PC-3 (cell line): ENCODE results near the gene FGF12. TPM values are rescaled to one million over a fixed set of nuclear protein-coding genes. Genes with fewer than 3 reads are reported as not detected.

Source experiments
- ATAC-seq: fragments of 200-7000 bp; cut with Tn5 transposase; 2 replicates; pipeline ENCODE4 v1.9.1; 2020; ENCODE audit warnings: mild to moderate bottlenecking, moderate library complexity
- BruUV-seq: library from RNA; stranded (reverse); fragments of 400-500 nt; replicated peaks from 2 replicates; lab custom pipeline; 2021; lab: Mats Ljungman, UMichigan
- CTCF ChIA-PET: fragments of 300-600 bp; sonication (Branson Sonifier 250); formaldehyde crosslinking; loops from one replicate; lab custom pipeline; 2022; ENCODE audit warnings: antibody characterized with exemption; lab: Charles Lee
- POLR2A ChIA-PET: fragments of 300-600 bp; sonication (Branson Sonifier 250); formaldehyde crosslinking; loops from one replicate; lab custom pipeline; 2022; ENCODE audit warnings: antibody characterized with exemption; ENCODE audit not compliant: unreplicated experiment; lab: Charles Lee
- DNase-seq: peaks from one replicate; pipeline ENCODE4 v3.0.0-alpha.2; 2015
- H2AFZ ChIP-seq: fragments of 300-600 bp; sonication (generic); 2 replicates; pipeline ENCODE4 v1.6.0; 2016; ENCODE audit warnings: antibody characterized with exemption, low read length
- H3F3A ChIP-seq: fragments of 300-600 bp; sonication (generic); one replicate; pipeline ENCODE4 v1.6.0; 2017; ENCODE audit warnings: antibody characterized with exemption, low read length, control low read depth, mild to moderate bottlenecking; ENCODE audit not compliant: unreplicated experiment
- H3K27ac ChIP-seq: fragments of 300-600 bp; sonication (generic); 2 replicates; pipeline ENCODE4 v1.5.1; 2016; ENCODE audit warnings: mild to moderate bottlenecking, low read length
- H3K27me3 ChIP-seq: fragments of 300-600 bp; sonication (generic); 2 replicates; pipeline ENCODE4 v1.6.1; 2016; ENCODE audit warnings: low read length, mixed read lengths
- H3K36me3 ChIP-seq: fragments of 300-600 bp; sonication (generic); 2 replicates; pipeline ENCODE4 v1.6.1; 2016; ENCODE audit warnings: low read depth, mixed run types, low read length, mixed read lengths
- H3K4me1 ChIP-seq: fragments of 300-600 bp; sonication (generic); 2 replicates; pipeline ENCODE4 v1.5.1; 2016; ENCODE audit warnings: low read length; ENCODE audit not compliant: insufficient read depth
- H3K4me2 ChIP-seq: fragments of 300-600 bp; sonication (generic); 2 replicates; pipeline ENCODE4 v1.6.0; 2016; ENCODE audit warnings: low read length
- H3K4me3 ChIP-seq: fragments of 300-600 bp; sonication (generic); 2 replicates; pipeline ENCODE4 v1.5.1; 2016; ENCODE audit warnings: mild to moderate bottlenecking, low read length, mixed read lengths
- H3K79me2 ChIP-seq: fragments of 300-600 bp; sonication (generic); 2 replicates; pipeline ENCODE4 v1.6.1; 2017; ENCODE audit warnings: low read length, mixed read lengths
- H3K9ac ChIP-seq: fragments of 300-600 bp; sonication (generic); 2 replicates; pipeline ENCODE4 v1.6.0; 2016; ENCODE audit warnings: mild to moderate bottlenecking, low read length
- H3K9me2 ChIP-seq: fragments of 300-600 bp; sonication (generic); replicated peaks from 2 replicates; pipeline ENCODE4 v1.6.1; 2016; ENCODE audit warnings: mixed run types, low read length, mixed read lengths
- H3K9me3 ChIP-seq: fragments of 300-600 bp; sonication (generic); 2 replicates; pipeline ENCODE4 v1.6.1; 2016; ENCODE audit warnings: low read length, mixed read lengths
- H4K20me1 ChIP-seq: fragments of 300-600 bp; sonication (generic); 2 replicates; pipeline ENCODE4 v1.6.1; 2016; ENCODE audit warnings: low read length, mixed read lengths
- EZH2 ChIP-seq: fragments of 300-600 bp; sonication (generic); IDR thresholded peaks from one replicate; pipeline ENCODE4 v1.6.1; 2017; ENCODE audit warnings: antibody characterized with exemption, mild to moderate bottlenecking, low read length; ENCODE audit not compliant: unreplicated experiment
- EZH2phosphoT487 ChIP-seq: fragments of 300-600 bp; sonication (generic); IDR thresholded peaks from 2 replicates; pipeline ENCODE4 v1.6.1; 2018; ENCODE audit warnings: mild to moderate bottlenecking, antibody characterized with exemption, low read length, borderline replicate concordance
- intact Hi-C: fragments of 100-400 bp; cut with micrococcal nuclease; formaldehyde crosslinking; loops from 2 replicates; pipeline ENCODE4 v1.9.0; 2023
- total RNA-seq: library from RNA; depleted of rRNA; stranded (reverse); fragments of >200 nt; gene quantifications from 2 replicates; pipeline ENCODE4 v1.2.3, GENCODE V29; 2014
- TF ChIP-seq, protein P1 (sequence below): fragments of 300-600 bp; sonication (generic); conservative IDR thresholded peaks from 2 replicates; pipeline ENCODE4 v1.5.1; 2017; ENCODE audit warnings: antibody characterized with exemption, low read depth, mild to moderate bottlenecking, low read length

FGF12 gene
- total RNA-seq, 1 experiment from 2014 or later: not detected

DNA sequence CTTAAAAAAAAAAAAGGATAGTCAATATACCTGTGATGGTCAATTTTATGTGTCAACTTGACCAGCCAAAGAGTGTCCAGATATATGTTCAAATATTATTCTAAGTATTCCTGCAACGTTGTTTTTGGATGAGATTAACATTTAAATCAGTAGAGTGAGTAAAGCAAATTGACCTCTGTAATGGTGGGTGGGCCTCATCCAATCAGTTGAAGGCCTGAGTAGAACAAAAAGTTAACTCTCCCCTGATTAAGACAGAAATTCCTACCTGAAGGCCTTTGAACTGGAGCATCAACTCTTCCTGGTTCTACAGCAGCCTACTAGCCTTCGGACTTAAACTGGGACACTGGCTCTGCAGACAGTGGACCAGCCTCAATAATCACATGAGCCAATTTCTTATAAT is 154.1 kb downstream of the FGF12 start:
- ATAC-seq: no peak
- no peaks in the 10 kb centered on the region for H4K20me1 ChIP-seq
- H3K4me1 ChIP-seq: 0 out of 2 replicates have a peak, but pooled peaks cover 4% of the 10 kb centered on the region
- H3K9ac ChIP-seq: no peak overlapping the region
- H3K27me3 ChIP-seq: peaks cover 24% of the 10 kb centered on the region
- ChIA-PET POLR2A (no interaction called here), CTCF (no interaction called here)
- no peak overlapping the region for H3K4me3 ChIP-seq
- H2AFZ ChIP-seq: no peak overlapping the region
- DNase-seq: no peak
- no TSS peak for BruUV-seq
- no peaks in the 10 kb centered on the region for H3K79me2 ChIP-seq
- H3K36me3 ChIP-seq: no peaks in the 10 kb centered on the region
- TF ChIP-seq, protein P1, sequence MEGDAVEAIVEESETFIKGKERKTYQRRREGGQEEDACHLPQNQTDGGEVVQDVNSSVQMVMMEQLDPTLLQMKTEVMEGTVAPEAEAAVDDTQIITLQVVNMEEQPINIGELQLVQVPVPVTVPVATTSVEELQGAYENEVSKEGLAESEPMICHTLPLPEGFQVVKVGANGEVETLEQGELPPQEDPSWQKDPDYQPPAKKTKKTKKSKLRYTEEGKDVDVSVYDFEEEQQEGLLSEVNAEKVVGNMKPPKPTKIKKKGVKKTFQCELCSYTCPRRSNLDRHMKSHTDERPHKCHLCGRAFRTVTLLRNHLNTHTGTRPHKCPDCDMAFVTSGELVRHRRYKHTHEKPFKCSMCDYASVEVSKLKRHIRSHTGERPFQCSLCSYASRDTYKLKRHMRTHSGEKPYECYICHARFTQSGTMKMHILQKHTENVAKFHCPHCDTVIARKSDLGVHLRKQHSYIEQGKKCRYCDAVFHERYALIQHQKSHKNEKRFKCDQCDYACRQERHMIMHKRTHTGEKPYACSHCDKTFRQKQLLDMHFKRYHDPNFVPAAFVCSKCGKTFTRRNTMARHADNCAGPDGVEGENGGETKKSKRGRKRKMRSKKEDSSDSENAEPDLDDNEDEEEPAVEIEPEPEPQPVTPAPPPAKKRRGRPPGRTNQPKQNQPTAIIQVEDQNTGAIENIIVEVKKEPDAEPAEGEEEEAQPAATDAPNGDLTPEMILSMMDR: no peak
- TF ChIP-seq EZH2 (no peak), EZH2phosphoT487 (no peak)
- intact Hi-C loops: no loop called here
- no peaks in the 10 kb centered on the region for H3K9me2 ChIP-seq
- no peaks in the 10 kb centered on the region for H3F3A ChIP-seq
- no peak overlapping the region for H3K4me2 ChIP-seq
- H3K27ac ChIP-seq: no peak overlapping the region
- no peaks in the 10 kb centered on the region for H3K9me3 ChIP-seq

DNA sequence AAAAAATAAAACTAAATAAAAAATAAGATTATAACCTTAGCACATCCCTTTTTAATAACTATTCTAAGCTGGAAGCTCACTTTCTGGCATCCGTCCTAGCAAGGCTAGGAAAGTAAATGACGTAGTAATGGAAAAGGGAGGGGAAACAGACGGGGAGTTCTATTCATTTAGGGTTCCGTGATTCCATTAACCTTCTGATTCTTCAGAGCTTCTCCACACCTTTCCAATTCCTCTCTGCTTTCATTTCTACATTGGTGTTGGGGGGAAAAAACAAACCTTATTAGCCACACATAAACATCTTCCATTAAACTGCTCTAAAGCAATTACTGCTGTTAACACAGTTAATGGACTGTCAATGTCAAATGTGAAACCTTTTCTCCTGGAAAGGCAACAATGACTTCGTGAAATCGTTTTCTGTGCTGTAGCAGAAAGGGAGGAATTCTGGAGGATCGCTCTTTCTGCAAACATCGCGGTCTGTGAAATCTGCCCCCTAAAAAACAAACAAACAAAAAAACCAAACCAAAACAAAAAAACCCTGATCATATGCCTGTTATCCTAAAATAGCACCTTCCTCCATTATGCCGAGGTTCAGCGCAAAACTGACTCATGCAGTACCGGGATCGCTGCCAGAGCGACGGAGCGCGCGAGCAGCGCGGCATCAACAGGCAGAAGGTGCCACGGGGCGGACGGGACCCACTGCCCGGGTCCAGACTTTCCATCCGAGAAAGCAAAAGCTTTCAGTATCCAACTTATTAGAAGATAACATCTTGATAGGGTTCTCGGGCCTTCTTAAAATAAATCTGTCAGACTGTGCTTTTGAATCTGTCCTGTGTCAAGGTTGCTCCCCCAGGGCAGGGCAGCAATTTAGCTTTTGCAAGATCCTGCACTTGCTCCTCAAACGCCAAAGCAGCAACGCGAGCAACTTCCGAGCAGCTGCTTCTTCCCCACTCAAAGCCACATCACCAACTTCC is 156.2 kb downstream of the FGF12 start:
- CTCF ChIA-PET: interaction anchor here (0.6 to 0.8 kb wide), 2 partner anchors 201 to 251 kb away, joined by 4 to 8 read pairs; no protein-coding TSS in a partner anchor

More for the DNA sequence above, 156.2 kb downstream of the FGF12 start:
- 0 out of 2 replicates have a peak, but pooled peaks cover 4% of the 10 kb centered on the region for H3K4me1 ChIP-seq
- POLR2A ChIA-PET: no interaction called here
- H3K9ac ChIP-seq: no peak overlapping the region
- peak; percentile 70 for DNase-seq
- H3K79me2 ChIP-seq: no peaks in the 10 kb centered on the region
- H3K9me3 ChIP-seq: no peaks in the 10 kb centered on the region
- intact Hi-C loops: no loop called here
- TF ChIP-seq EZH2phosphoT487 (no peak), EZH2 (no peak)
- TF ChIP-seq, protein P1: no peak
- peaks cover 22% of the 10 kb centered on the region for H3K27me3 ChIP-seq
- H3K36me3 ChIP-seq: no peaks in the 10 kb centered on the region
- ATAC-seq: peak; percentile 70
- peak overlapping the region; percentile 95 for H3K4me2 ChIP-seq
- H3K27ac ChIP-seq: no peak overlapping the region
- peak overlapping the region; percentile 70 for H2AFZ ChIP-seq
- H3K4me3 ChIP-seq: peak overlapping the region; percentile 72
- no TSS peak for BruUV-seq
- H3K9me2 ChIP-seq: no peaks in the 10 kb centered on the region
- H4K20me1 ChIP-seq: no peaks in the 10 kb centered on the region
- no peaks in the 10 kb centered on the region for H3F3A ChIP-seq
